GM21737 (cell line): ENCODE results near the gene VWA3A.
"Not testable (repeated sequence)": the region's sequence is repeated elsewhere in the genome, so short reads cannot be mapped to it uniquely, and the experiment has no call there.

ENCODE experiments used
- ATAC-seq: cut with Tn5 transposase; IDR thresholded peaks from one replicate; pipeline ENCODE4 v1.9.1; 2021; ENCODE audit warnings: mild to moderate bottlenecking, moderate library complexity; ENCODE audit not compliant: unreplicated experiment

The VWA3A gene

GRCh38 chr16:22132801-22133200, 40.5 kb downstream of the VWA3A start:
- ATAC-seq: no peak

DNA sequence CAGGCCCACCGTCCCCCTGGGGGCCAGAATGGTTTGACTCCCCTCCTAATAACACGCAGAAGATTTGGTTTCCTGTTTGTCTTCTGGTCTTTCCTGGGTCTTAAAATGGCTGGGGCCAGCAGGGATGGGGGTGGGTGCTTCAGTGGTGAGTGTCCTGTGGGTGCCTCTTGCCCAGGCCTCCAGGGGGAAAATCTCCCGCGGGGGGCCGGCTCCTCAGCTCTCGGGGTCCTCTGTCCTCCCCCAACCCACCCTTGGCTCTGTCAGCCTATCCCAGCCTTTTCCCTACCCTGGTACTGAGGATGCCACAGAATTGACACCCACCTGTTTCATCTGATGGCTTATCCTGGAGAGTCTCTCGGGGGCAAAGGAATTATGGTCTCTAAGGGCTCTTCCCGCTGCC, 46.1 kb downstream of the VWA3A start:
- no peak for ATAC-seq

- no peak for ATAC-seq
These were observed 46.7 kb downstream of the VWA3A start for GRCh38 chr16:22139008-22139407.

- ATAC-seq: no peak
These were observed 47.4 kb downstream of the VWA3A start for GRCh38 chr16:22139732-22140131.

DNA sequence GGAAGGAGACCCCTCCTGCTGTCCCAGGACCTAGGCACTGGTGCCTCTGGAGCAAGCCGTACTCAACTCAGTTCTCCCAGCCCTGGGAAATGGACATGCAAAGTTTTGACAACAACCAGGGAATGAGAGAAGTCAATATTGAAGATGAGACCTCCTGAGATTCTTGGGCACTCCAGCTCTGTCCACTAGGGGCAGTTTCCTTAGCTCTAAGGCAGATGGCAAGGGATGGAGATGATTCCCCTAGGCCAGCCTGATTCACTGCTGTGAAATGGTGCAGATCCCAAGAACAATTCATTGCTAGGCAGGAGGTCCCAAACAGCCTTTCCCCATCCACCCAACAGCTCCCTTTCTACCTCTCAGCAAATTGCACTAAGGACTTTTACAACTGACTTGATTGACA, 49.4 kb downstream of the VWA3A start:
- ATAC-seq: no peak

- no peak for ATAC-seq
These were observed 52.2 kb downstream of the VWA3A start for GRCh38 chr16:22144520-22144919.

DNA sequence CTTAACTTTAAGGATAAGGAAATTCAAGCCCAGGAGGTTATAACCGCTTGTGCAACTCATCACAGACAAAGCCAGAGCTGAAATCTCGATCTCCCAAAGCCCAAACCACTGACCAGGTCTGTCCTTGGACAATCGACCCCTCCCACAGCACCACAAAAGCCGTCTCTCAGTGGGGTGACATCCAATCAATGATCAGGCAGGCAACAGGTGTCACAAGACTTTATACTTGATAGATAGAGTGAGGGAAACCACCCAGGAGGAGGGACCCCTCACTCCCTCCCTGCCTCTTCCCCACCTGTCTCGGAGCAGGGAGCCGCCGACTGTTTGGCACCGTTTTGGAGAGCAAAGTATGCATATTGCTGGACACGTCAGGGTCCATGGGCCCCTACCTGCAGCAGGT, 55.5 kb downstream of the VWA3A start:
- no peak for ATAC-seq

DNA sequence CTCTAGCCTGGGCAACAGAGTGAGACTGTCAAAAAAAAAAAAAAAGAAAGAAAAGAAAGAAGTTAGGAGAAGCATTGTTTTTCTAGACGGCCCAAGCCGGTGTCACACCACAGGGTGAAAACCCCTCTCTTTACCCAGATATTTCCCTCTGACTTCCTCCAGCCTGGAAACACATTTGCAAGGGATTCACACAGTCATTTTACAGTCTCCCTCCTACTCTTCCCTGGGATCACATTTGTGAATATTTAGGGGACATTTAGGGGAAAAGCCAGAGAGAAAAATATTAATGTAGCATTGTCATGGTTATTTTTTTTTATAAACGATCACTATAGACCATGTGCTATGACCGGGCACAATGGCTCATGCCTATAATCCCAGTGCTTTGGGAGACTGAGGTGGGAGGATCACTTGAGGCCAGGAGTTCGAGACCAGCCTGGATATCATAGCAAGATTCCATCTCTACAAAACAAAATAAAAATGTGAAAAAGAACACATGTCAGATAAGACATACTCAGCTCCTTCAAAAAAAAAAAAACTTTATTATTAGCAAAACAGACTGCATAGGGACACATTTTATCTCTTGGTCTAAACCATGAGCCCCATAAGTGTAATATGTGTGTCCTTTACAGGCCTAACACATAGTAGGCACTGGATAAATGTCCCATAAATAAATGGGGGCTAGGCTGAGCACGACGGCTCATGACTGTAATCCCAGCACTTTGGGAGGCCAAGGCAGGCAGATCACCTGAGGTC, 59.1 kb downstream of the VWA3A start:
- ATAC-seq: no peak

DNA sequence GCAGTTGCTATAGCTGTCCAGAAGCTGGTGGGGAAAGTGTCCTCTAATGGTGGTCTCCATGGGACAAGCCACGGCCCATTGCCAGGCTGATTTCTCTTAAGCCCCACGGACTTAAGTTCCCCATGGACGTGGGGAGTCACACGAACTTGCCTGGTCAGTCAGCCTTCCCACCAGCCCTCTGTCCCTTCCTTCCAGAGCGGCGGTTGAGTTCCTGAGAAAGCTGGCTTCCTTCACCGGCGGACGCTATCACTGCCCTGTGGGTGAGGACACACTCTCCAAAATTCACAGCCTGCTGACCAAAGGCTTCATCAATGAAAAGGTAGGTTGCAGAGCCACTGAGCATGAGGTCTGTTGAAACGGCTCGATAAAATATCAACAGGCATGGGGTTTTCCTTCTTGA, 60.0 kb downstream of the VWA3A start:
- ATAC-seq: no peak

DNA sequence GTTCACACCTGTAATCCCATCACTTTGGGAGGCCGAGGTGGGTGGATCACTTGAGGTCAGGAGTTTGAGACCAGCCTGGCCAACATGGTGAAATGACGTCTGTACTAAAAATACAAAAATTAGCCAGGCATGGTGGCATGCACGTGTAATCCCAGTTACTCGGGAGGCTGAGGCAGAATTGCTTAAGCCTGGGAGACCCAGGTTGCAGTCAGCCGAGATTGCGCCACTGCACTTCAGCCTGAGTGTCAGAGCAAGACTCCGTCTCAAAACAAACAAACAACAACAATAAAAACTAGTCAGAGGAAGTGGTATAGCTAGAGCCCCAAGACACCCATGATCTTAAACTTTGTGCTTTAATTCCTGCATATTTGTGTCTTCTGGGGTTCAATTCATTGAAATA, 60.7 kb downstream of the VWA3A start:
- ATAC-seq: not testable (repeated sequence)

- no peak for ATAC-seq
These were observed 69.1 kb downstream of the VWA3A start for GRCh38 chr16:22161401-22161800.

DNA sequence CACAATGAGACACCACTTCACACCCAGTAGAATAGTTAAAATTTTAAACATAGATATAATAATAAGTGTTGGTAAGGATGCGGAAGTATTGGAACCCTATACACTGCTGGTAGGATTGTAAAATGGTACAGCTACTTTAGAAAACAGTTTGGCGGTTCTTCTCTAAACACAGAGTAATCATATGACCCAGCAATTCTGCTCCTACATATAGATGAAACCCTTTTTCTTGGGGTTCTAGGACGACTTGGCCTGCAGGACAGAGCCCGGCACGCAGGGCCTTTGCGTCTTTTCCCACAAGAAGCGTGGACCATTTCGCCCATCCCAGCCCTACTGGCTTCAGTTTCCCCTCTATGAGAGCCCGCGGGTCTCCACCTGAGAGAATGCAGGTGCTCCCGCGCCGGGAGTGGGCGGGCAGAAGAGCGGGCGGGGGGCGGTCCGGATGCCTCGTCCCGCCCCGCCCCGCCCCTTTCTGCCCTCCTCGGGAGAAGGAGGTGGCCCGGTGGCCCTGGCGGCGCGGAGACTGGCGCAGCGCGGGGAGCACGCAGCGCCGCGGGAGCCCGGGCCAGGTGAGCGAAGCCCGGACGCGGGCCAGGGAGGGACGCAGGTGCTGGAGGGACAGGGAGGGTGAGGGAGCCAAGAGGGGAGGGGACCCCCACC, 69.8 kb downstream of the VWA3A start, which contains the start of gene SDR42E2:
Gene SDR42E2, plus strand, starts transcription at position 508 of the 657 bp plus-strand sequence. CDS start 3,077 bp downstream, outside the sequence.
- no peak for ATAC-seq

GRCh38 chr16:22162656-22163009, 70.3 kb downstream of the VWA3A start:
- no peak for ATAC-seq

DNA sequence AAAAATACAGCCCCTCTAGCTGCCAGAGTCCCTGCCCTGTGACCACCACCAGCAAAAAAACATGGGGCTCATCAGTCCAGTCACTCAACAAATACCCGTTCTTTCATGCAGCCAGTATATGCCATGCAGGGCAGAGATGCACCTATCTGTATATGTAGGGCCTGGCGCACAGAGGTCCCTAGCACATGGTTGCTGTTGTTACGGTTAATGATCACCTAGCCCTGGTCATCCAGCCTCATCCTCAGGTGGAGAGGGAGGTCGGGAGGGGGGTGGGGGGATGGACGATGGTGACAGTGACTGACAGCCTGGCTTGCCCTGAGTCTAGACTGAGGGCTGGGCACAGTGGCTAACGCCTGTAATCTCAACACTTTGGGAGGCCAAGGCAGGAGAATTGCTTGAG, 71.5 kb downstream of the VWA3A start:
- ATAC-seq: no peak

DNA sequence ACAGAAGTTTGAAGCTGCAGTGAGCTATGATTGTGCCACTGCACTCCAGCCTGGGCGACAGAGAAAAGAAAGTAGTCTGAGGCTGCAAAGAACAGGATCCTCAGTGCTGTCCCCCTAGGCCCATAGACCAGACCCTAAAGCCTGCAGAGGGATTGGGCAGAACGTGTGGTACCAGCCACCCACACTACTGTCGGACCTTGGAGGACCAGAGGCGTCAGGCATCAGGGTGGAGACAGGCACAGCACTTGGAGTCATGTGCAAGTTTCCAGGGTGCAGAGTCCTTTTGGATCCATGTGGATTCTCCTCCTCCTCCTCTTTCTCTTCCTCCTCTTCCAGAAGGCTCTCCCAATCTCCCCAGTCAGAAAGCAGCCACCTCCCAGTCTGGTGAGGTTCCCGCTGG, 72.1 kb downstream of the VWA3A start:
- ATAC-seq: no peak

DNA sequence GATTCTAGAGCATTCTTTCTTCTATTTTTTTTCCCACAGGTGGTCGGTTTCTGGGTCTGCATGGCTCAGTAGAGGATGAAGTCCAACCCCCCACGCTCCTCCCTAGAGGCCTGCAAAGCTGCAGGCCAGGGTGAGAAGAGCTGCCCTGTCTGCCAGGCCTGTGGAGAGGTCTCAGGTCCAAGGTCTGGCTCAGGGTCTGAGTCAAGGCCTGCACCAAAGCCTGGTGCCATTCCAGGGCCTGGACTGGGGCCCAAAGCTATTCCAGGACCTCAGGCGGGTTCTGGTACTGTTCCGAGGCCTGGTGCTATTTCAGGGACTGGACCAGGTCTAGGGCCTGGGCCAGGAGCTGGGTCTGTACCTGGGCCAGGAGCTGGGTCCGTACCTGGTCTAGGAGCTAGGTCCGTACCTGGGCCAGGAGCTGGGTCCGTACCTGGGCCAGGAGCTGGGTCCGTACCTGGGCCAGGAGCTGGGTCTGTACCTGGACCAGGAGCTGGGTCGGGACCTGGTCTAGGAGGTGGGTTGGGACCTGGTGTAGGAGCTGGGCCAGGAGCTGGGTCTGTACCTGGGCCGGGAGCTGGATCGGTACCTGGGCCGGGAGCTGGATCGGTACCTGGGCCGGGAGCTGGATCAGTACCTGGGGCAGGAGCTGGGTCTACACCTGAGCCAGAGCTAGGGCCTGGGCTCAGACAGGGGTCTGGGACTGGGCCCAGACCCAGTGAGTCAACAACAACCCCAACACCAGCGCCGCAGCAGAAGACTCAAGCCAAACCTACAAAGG, 73.4 kb downstream of the VWA3A start:
- no peak for ATAC-seq

DNA sequence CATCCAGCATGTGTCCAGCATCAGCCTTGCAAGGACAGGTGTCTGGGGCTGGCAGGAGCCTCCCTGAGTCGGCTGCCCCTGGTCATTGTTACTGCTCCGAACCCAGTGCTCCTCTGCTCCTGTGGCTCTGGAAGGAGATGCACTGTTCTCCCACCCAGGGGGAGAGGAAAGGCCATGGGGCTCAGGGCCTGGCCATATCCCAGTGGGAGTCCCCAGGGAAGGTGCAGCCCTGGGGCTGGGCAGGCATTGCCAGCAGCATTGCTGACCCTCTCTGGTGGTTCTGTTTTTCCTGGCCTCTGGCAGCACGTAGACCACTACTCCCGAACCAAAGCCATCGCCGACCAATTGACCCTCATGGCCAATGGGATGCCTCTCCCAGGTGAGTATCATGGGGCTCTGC, 79.6 kb downstream of the VWA3A start:
- no peak for ATAC-seq

DNA sequence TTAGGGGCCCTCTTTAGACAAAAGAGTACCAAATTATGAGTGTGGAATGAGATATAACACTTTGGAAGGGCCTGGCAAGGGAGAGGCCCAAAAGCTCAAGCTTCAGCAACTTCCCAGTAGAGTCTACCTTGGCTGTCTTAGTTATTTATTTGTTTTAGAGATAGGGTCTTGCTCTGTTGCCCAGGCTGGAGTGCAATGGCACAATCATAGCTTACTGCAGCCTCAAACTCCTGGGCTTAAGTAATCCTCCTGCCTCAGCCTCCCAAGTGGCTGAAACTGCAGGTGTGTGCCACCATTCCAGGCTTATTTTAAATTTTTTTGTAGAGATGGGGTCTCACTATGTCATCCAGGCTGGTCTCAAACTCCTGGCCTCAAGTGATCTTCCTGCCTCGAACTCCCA, 80.3 kb downstream of the VWA3A start:
- not testable (repeated sequence) for ATAC-seq

- ATAC-seq: no peak
These were observed 82.3 kb downstream of the VWA3A start for GRCh38 chr16:22174642-22175041.

DNA sequence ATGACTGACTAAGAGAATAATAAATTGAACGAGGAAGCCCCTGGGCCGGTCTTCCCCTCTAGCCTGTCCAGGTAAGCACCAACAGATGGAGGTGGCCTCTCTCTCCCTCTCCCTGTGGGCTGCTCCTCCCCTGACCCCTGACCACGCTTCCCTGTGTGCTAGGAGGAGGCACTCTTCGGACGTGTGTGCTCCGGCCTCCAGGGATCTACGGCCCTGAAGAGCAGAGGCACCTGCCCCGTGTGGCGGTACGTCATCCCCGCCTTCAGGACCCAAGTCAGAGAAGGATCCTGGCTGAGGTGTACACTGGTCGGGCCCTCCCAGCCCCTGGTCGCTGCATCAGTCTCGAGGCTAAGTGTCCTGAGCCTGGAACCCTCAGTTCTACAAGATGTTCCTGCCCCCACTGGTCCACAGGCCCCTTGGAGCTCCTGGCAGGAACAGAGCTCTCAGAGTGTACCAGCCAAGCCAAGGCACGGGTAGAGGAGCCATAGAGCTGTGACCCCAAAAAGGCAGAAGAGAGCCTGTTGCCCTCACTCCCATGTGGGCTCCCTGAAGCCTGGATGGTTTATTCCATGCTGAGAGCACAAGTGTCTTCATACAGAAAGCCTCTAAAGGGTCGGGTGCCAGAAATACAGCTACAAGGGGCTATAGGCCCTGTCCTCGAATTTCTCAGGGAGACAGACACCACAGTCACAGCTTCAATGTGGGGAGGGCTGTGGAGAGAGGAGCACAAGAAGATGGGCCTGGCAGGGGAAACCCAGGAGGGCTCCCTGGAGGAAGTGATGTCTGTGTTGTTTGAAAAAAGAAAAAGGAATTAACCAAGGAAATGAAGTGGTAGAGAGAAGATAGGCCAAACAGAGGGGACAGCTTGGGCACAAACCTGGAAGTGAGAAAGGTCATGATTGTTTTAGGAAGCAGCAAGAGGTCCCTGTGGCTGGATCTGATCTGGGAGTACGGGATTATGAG, 85.9 kb downstream of the VWA3A start:
- no peak for ATAC-seq

GRCh38 chr16:22181426-22181825, 89.1 kb downstream of the VWA3A start:
- no peak for ATAC-seq
